ENCODE results near the gene TGFBR3. TPM values are rescaled to one million over a fixed set of nuclear protein-coding genes. Genes with fewer than 3 reads are reported as not detected.
A peak's percentile ranks its signal among the peaks of the same experiment; 100 is the strongest.

The TGFBR3 gene
- total RNA-seq, 1 donor from 2014 or later, result 125 TPM

DNA sequence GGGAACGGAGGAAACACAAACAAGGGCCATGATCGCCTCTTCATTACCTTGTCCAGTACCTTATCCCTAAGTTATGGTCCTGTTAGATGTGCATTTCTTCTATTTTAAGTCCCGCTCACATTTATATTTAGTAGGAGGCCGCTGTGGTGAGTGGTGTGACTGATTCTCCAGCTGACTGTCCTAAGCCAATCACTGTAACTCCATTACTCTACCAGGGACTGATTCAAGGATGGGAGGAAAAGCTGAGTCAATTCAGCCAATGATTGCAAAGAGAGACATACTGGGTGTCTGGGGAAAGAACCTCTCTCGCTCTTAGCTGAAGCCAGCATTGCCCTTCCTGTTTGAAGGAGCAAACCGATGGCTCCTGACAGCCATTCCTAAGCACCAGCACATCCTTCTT lies 59.7 kb downstream of the TGFBR3 start:
- no peak for DNase-seq

DNA sequence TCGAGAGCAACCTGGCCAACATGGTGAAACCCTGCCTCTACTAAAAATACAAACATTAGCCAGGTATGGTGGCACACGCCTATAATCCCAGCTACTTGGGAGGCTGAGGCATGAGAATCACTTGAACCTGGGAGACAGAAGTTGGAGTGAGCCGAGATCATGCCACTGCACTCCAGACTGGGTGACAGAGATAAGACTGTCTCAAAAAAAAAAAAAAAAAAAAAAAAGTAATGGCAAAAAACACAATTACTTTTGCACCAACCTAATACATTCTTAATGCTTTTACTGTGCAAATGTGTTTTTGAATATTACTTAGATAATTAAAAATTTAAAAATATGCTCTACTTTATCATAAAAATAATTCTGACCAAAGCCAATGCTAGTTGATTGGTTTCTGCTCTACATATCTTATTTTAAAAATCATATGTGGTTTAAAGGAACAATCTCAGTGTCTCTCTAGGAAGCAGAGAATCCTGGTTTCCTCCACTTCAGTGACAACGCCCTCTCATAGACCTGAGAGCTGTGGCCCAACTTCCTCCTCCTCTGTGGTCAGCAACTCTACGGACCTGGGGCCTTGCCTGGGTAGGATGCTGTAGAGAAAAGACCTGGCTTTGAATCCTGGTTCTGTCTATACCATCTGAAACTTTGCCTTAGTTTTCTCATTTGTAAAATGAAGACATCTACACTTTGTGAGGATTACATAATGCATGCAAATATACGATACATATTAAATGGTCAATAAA lies 64.7 kb downstream of the TGFBR3 start:
- no peak for DNase-seq

DNA sequence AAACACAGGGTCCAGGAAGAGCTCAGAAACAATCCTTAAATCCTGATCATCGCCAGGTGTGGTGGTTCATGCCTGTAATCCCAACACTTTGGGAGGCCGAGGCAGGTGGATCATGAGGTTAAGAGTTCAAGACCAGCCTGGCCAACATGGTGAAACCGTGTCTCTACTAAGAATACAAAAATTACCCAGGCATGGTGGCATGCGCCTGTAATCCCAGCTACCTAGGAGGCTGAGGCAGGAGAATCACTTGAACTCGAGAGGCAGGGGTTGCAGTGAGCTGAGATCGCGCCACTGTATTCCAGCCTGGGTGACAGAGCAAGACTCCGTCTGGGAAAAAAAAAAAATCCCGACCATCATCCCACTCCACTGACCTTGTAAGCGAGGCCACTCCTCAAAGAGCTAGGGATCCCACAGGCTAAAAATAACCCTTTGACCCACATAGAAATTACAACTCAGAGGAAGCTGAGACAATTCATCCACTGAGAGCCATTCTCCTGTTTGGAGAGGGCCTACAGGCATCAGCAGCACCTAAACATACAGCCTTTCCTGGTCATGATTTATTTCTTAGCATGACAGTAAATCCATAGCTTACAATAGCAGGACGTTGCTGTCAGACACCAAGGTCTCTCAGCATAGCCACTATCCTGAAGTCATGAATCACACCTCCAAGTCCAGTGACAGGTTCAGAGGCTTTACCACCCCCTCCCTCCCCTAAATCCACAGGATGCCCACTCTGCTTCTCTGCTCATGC lies 66.7 kb downstream of the TGFBR3 start:
- no peak for DNase-seq

DNA sequence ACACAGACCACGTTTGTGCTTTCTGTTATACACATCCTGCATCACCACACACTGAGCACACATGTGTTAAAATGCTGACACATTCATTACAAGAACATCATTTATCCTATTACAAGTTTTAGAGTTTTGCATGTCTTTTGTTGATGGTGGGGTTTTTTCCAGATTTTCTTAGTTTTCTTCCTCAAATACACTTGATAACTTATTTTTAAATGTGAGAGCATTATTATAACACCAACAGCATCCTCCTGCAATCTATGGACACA lies 67.3 kb downstream of the TGFBR3 start:
- DNase-seq, result peak; percentile 51

DNA sequence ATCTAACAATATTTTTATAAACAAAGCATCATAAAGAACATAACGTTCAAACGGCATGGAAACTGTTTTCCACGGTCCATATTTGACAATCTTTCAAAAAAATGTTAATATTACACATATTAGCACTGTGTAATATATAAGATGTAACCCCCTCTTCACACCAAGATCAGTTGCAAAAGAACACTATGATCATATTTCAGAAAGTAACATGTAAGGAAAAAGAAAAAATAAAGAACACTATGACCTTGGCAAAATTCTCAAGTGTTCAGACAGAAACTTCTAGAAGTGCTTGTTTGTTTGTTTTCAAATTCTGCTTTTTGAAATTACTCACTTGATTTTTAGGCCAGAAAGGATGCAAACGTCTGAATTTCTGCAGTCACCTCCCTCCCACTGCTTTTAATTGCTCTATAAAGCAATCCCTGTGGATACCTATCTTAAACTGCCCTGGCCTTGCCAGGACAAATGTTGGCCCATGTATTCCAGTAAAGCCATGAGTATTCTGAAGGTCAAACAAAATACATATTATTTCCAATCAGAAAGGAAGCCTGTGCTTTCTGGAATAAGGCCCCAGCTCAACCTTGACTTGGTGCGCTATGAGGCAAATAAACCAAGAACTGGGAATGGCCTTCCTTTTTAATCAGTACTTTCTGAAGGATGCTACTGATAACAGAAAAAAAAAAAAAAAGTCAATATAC lies 68.6 kb downstream of the TGFBR3 start:
- DNase-seq, result no peak

DNA sequence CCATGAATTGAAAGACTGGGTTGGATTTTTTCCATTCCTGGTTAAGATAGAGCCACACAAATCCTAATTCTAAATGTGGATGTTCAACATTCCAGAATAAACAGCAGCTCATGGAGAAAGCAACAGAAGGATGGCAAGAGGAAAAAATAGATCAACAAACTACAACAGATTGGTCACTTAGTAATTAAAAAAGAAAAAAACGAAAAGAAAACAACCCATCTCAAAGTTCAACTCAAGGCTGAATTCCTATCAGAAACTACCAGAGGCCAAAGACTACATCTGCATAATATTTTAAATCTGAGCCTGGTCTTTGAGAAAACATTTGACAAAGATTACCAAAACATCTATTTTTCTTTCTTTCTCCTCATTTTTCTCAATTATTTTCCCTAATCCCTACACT lies 69.9 kb downstream of the TGFBR3 start:
- no peak for DNase-seq

DNA sequence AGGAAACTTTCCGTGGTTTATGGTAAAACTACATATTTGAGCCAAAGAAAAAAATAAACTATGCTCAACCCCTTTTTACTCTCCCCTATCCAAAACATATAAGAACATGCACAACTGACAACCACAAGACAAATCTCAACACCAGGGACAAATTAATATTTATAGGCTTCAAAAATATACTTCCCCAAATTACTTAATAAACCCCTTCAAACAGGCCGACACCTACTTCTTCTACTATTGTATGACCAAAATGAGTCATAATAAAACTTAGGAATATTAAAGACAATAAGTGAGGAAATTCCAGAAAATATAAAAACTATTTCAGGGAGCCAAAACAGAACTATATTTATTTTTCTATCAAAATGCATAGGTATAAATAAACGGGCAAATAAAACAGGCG lies 71.5 kb downstream of the TGFBR3 start:
- DNase-seq, result no peak

DNA sequence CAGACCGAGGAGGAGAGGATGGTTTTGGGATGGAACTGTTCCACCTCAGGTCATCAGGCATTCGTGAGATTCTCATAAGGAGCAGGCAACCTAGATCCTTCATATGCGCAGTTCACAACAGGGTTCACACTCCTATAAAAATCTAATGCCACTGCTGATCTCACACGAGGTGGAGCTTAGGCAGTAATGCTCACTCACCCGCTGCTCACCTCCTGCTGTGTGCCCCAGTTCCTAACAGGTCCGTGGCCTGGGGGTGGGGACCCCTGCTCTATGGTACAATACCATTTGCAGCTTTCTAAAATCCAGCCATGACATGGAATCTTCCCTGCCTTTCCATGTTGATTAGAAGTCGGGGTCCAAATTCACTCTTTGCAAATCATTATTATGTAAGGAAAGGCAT lies 72.1 kb downstream of the TGFBR3 start:
- no peak for DNase-seq

DNA sequence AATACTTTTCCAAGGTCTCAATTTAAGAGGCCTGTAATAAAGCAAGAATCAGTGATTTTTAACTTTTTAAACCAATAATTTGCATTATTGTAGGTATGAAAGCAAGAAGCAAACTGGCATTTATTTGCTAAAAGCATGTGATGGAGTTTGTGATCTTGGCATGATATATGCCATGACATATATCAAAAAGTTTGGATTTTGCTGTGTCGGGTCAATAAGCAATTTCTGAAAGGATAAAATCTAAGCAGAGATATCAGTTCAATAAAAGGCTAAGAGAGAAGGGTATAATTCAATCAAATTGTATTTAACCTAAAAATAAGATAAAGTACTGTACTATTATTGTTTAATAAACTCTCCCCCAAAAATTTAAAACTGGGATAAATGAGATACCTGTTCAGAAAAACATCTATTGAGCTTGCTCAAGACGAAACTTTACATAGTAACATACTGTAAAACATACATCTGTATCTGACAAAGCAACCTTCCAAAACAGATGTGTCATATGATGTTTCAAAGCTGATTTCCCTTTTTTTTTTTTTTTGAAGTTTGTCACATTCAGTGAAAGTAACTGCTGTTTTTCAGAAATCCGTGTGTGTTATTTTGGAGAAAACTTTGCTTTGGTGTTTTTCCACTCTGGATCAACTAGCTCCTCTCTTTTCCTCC lies 74.5 kb downstream of the TGFBR3 start:
- DNase-seq, result no peak

DNA sequence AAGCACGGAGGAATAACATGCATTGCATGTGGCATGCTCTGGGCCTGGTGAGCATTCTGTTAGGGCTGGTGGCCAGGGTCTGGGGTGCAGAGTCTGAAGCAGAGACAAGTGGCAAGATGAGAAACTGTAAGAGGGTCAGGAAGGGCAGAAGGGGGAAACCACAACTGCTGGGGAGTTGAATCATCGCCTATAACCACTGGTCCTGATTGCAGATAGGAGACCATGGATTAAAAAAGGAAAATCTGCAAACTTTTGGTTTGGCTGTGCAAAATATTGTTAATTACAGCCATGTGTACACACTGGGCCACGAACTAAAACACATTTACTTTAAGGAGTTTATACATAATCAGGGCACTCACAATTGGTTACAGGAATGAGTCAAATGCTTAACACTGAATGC lies 76.6 kb downstream of the TGFBR3 start:
- no peak for DNase-seq

DNA sequence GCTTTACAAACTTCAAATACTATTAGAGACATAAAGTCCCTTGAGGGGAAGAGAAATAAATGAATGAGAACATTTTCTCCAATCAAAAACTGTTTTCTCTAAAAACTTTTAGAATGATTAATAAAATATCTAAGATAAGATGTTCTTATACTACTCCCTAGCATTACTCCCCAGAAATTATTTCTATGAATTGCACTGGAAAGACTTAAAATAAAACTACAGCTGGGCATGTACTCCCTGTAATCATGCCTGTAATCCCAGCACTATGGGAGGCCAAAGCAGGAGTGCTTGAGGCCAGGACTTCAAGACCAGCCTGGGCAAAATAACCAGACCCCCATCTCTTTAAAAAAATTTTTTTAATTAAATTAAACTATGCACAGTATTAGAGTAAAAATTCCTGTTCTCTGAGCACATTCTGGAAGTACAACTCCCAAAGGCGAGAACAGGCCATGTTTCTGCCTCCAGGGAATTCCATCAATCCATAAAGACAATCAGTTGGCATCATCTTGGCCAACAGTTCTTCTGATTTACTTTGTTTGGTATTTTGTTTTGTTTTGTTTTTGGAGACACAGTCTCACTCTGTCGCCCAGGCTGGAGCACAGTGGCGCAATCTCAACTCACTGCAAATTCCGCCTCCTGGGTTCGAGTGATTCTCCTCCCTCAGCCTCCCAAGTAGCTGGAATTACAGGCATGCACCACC lies 77.9 kb downstream of the TGFBR3 start:
- DNase-seq, result no peak

DNA sequence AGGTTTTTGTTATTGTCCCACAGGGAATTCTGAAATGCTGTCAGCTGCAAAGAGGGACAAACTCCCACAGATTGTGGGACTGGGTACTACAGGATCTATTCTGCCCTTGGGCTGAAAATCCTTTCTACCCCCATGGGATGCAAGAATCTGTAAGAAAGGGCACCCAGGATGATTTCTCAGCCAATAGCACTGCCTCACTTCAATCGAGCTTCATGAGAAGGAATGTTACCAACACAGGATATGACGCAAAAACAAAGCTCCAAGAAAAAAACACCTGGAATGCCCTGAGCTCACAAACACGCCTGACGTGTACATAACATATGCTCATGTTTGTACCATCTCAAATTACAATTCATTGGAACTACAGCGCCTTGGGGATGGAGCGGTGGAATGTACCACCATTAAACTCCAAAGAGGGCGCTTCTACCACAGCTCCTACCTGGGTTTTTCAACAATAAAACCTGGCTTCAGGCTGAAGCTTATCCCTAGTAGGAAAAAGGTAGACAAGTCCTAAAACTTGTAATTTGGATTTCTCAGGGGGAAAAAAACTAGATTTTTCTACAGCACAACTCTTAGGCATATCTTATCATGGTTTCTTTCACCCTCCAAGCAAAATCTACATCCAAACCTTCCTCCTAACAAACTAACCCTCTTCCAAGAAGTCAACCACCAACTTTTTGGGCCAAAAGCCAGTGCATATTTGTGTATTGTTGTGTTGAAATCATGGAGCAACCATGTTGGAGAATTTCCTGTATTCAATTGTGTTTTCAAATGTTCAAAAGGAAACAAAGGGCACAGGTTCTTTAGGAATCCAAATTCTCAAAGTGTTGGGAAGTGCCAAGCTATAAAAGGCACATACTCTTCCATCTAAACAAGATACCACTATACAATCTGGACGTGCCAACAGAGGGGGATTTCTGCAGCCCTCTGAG lies 78.9 kb downstream of the TGFBR3 start:
- DNase-seq, result peak; percentile 76

DNA sequence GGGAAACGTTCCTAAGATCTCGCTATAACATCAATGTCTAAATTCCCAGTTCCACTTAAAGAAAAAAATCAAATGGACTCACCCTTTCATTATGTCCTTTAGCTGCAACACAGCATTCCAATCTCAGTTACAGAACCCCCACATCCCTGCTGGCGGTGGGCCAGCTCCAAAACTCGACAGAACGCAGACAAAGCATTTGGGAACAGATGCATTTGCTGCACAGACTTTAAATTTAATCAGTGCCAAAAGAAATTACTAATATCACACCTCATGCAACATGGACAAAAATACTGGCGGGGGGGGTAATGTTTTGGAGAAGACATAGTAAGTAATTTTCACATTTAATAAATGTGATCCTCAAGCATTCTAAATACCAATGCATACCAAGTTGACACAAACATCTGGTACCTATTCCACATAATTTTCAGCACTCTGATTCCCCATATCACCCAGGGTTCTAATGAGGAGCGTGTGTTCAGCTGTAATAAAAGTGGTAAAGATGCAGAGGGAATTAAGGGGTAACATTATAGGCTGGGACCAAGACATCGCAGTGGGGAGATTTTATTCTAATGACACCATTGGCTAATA lies 79.7 kb downstream of the TGFBR3 start:
- peak; percentile 76 for DNase-seq

DNA sequence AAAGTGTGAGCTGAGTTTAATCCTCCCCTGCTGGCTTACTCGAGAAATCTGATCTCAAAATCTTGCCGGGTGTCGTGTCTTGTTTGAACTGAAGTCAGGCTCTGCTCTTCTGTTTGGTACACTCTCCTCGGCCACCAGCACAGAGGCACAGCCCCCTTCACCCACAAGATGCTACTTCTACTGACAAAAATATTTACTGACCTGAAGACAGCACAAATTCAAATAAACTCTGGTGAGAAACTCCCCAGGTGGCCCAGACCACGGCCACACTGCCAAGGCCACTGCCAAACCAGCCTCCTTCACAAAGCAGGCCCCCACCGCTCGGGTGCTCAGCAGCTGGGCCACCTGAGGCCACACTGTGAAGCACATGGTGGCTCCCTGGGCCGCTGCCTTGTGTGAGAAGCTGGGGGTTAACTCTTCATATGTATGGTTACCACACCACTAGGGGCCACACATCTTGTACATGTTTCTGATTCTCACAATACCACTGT lies 80.6 kb downstream of the TGFBR3 start:
- DNase-seq, result no peak

DNA sequence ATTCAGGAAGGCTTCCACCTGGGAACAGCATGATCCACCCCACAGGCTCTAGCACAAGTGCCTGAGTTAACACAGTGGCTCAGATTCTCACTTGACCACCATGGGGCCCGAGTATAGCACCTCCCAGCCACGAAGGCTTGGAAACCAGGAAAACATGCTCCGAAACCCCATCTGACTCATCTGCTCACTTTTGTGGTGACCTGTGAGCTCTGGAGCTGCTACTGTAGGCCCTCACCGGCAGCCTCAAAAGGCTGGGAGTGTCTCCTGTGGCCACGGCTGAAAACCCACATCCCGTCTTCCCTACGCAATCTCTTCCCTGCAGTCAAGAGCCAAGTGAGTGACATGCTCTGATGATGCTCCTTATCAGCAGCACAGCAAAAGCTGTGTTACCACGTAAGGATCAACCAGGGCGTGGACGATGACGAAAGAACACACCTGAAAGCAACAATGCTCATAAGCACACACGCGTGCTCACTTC lies 81.4 kb downstream of the TGFBR3 start:
- DNase-seq, result no peak

DNA sequence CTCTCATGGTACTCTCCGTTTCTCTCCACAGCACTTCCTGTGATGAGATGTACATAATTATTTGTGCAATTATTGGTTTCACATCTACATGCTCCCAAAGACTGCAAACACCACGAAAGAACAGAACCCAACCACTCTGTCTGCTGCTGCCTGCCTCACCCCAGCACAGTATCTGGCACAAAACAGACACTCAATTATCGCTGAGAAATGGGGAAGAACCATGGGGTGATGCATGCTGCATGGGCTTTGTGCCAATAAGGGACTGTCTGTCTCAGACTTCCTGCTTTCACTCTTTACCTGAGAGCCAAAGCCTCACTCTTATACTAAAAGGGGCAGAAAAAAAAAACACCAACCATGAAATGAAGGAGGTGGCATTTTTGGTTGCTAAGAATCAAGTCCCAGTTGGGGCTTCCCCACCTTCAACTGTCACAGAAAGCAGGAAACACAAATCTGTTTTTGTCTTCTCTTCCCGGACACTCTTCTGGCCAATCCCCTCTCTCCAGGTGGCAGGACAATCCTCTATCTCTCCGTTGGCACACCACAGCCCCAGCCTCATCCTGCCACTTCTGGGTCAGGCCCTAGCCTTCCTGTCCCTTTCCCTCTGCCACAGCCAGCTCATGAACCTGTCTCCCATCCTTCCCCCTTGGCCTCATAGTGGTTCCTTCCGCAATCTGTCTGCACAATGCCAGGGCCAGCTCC lies 82.0 kb downstream of the TGFBR3 start:
- DNase-seq, result no peak

DNA sequence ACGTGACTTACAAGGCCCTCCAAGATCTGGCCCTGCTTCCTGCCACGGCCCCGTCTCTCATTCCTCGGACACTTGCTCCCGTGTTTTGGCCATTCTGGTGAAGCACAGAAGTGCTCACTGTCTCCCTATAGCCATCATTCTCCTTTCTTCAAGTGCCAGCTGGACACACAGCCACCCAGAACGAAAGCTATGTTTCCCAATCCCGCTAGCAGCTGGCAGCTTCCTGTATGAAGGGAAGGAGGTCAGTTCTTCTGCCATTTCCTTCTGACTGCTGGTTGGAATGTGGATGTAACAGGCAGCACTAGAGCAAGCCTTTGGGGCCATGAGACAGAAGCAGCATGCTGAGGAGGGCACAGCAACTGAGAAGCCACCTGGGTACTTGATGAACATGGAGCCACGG lies 82.8 kb downstream of the TGFBR3 start:
- no peak for DNase-seq

DNA sequence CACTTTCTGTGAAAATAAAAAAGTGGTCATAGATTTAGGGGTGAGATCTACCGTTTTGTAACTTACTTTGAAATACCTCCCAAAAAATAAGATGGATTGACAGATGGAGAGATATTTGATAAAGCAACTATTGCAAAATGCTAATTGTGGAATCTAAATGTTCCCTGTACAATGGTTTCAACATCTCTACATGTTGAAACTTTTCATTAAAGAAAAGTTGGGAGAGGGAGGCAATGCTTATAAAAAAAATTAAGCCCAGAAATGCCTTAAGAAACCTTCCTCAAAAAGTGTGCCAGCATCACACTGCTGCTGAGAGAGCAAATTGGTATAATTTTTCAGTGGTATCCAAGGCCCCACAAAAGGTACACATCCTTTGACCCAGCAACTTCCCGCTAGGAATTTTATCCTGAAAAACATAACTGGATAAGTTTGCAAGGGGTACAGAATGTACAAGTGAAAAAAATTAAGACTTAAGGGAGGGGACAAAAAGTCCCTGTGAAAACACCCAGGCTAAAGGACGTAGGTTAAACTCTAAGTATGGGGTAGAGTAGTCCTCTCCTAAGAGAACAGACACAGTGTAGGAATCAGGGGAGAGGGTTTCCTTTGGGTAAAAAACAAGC lies 84.3 kb downstream of the TGFBR3 start:
- no peak for DNase-seq

DNA sequence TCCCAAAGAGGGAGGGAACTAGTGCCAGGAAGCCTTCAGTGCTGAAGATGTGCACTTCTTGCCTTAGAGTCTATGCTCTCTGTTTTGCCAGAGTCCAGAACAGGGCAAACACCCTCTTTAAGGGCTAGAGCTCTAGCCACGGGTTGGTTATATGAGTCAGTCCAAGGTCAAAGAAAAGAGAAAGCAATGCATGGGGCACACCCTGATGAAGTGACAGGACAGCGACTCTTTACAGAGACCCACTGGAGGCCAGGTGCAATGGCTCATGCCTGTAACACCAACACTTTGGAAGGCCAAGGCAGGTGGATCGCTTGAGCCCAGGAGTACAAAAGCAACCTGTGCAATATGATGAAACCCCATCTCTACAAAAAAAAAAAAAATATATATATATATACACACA lies 86.1 kb downstream of the TGFBR3 start:
- no peak for DNase-seq

All from skin of body (tissue), 2 donors.